Neural crest cell (in vitro differentiated cells): ENCODE data around the gene PDPR. TPM values are rescaled to one million over a fixed set of nuclear protein-coding genes. Genes with fewer than 3 reads are reported as not detected.
"Not testable (repeated sequence)": the region's sequence is repeated elsewhere in the genome, so short reads cannot be mapped to it uniquely, and the experiment has no call there.

Experiments used
- DNase-seq: peaks from one replicate; pipeline ENCODE4 v3.0.0; 2021; ENCODE audit warnings: low read depth, mixed read lengths, low spot score
- H3K27ac Mint-ChIP-seq: one replicate; pipeline ENCODE4 v1.8.0; 2021; ENCODE audit warnings: mild to moderate bottlenecking, mixed read lengths; ENCODE audit not compliant: unreplicated experiment
- H3K27me3 Mint-ChIP-seq: 2 replicates; pipeline ENCODE4 v1.8.0; 2021; ENCODE audit warnings: low read depth, mild to moderate bottlenecking, mixed read lengths
- H3K36me3 Mint-ChIP-seq: 2 replicates; pipeline ENCODE4 v1.8.0; 2021; ENCODE audit warnings: low read depth, mild to moderate bottlenecking, mixed read lengths
- H3K4me1 Mint-ChIP-seq: 2 replicates; pipeline ENCODE4 v1.8.0; 2021; ENCODE audit warnings: mixed read lengths
- H3K4me3 Mint-ChIP-seq: one replicate; pipeline ENCODE4 v1.8.0; 2021; ENCODE audit warnings: mild to moderate bottlenecking, mixed read lengths
- H3K9me3 Mint-ChIP-seq: 2 replicates; pipeline ENCODE4 v1.8.0; 2021; ENCODE audit warnings: mixed read lengths
- CTCF ChIP-seq: fragments of 200-600 bp; sonication (generic); conservative IDR thresholded peaks from 2 replicates; pipeline ENCODE4 v1.5.0; 2021; ENCODE audit warnings: antibody characterized with exemption, mild to moderate bottlenecking
- total RNA-seq: library from RNA; stranded (reverse); gene quantifications from 2 replicates; pipeline ENCODE4 v1.2.1, GENCODE V29; 2021

The PDPR gene
- total RNA-seq, 1 donor from 2014 or later, result 25.8 TPM

- not testable (repeated sequence) for H3K36me3 Mint-ChIP-seq, H3K27me3 Mint-ChIP-seq, H3K4me1 Mint-ChIP-seq, H3K27ac Mint-ChIP-seq, DNase-seq, H3K4me3 Mint-ChIP-seq, H3K9me3 Mint-ChIP-seq
These were observed 29.2 kb downstream of the PDPR start for GRCh38 chr16:70143231-70143895.

- H3K4me3 Mint-ChIP-seq, DNase-seq: not testable (repeated sequence)
These were observed 33.7 kb downstream of the PDPR start for GRCh38 chr16:70147853-70148252.

GRCh38 chr16:70148453-70148852 is 34.3 kb downstream of the PDPR start:
- not testable (repeated sequence) for H3K4me1 Mint-ChIP-seq, DNase-seq, H3K4me3 Mint-ChIP-seq, H3K27me3 Mint-ChIP-seq, H3K27ac Mint-ChIP-seq, H3K9me3 Mint-ChIP-seq
- H3K36me3 Mint-ChIP-seq, result peaks cover 17% of the 10 kb centered on the region

More at GRCh38 chr16:70147853-70148252, 33.7 kb downstream of the PDPR start:
- H3K36me3 Mint-ChIP-seq, result peaks cover 18% of the 10 kb centered on the region
- not testable (repeated sequence) for H3K4me1 Mint-ChIP-seq, H3K27me3 Mint-ChIP-seq, H3K27ac Mint-ChIP-seq, H3K9me3 Mint-ChIP-seq

GRCh38 chr16:70149296-70149695 is 35.2 kb downstream of the PDPR start:
- not testable (repeated sequence) for H3K27me3 Mint-ChIP-seq, H3K4me3 Mint-ChIP-seq, H3K27ac Mint-ChIP-seq, H3K9me3 Mint-ChIP-seq, DNase-seq, H3K4me1 Mint-ChIP-seq
- peaks cover 16% of the 10 kb centered on the region for H3K36me3 Mint-ChIP-seq

GRCh38 chr16:70151391-70151790 is 37.3 kb downstream of the PDPR start:
- Mint-ChIP-seq H3K4me1 (peaks cover 2% of the 10 kb centered on the region), H3K9me3 (no peaks in the 10 kb centered on the region), H3K27me3 (no peaks in the 10 kb centered on the region), H3K27ac (peak overlapping the region; percentile 19), H3K36me3 (peaks cover 13% of the 10 kb centered on the region), H3K4me3 (no peak overlapping the region)
- TF ChIP-seq CTCF, result no peak
- no peak for DNase-seq

- Mint-ChIP-seq H3K4me3 (no peak overlapping the region), H3K27me3 (no peaks in the 10 kb centered on the region), H3K4me1 (peaks cover 3% of the 10 kb centered on the region), H3K36me3 (peaks cover 18% of the 10 kb centered on the region), H3K9me3 (no peaks in the 10 kb centered on the region), H3K27ac (peak overlapping the region; percentile 16)
- no peak for DNase-seq
- TF ChIP-seq CTCF, result no peak
These were observed 37.9 kb downstream of the PDPR start for GRCh38 chr16:70151941-70152509.

GRCh38 chr16:70152578-70153302 is 38.6 kb downstream of the PDPR start:
- no peak for DNase-seq
- no peak for TF ChIP-seq CTCF

GRCh38 chr16:70154736-70155135 is 40.6 kb downstream of the PDPR start:
- peaks cover 14% of the 10 kb centered on the region for H3K36me3 Mint-ChIP-seq
- H3K27me3 Mint-ChIP-seq, H3K27ac Mint-ChIP-seq, DNase-seq, H3K4me1 Mint-ChIP-seq, H3K4me3 Mint-ChIP-seq, H3K9me3 Mint-ChIP-seq: not testable (repeated sequence)

More at GRCh38 chr16:70152578-70153302, 38.6 kb downstream of the PDPR start:
- peaks cover 10% of the 10 kb centered on the region for H3K4me1 Mint-ChIP-seq
- H3K27ac Mint-ChIP-seq, result no peak overlapping the region
- H3K9me3 Mint-ChIP-seq, result no peaks in the 10 kb centered on the region
- H3K36me3 Mint-ChIP-seq, result peaks cover 18% of the 10 kb centered on the region
- H3K27me3 Mint-ChIP-seq, result no peaks in the 10 kb centered on the region
- H3K4me3 Mint-ChIP-seq, result no peak overlapping the region
